ENCODE data around the gene ADGRF5.

Gene ADGRF5

DNA sequence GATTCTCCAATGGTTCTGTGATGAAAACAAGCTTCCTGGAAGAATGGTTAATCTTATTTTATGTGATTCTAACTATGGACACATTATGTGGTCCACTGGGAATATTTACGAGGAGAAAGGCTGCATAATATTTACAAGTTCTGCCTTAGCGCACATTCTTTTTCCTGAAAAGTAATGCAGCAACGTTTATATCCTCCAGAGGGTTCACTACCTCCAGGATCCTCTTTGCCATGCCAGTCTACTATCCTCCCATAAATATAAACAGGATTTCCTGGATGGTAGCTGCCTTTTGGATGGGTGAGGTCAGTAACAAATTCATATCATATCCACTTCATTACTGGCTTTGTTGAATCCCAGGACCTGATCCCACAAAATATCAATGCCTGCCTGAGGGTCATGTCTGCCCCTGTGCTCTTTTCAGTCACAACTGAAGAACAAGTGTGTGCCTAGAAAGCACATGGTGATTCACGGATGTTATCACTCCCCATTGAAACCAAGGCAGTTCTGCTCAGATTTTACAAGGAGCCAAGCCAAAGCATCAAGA is 30.4 kb downstream of the ADGRF5 start:
- no peak overlapping the region for H3K4me3 ChIP-seq (replicated peaks; ENCODE audit: low read depth, low read length)
- TF ChIP-seq, protein P1, sequence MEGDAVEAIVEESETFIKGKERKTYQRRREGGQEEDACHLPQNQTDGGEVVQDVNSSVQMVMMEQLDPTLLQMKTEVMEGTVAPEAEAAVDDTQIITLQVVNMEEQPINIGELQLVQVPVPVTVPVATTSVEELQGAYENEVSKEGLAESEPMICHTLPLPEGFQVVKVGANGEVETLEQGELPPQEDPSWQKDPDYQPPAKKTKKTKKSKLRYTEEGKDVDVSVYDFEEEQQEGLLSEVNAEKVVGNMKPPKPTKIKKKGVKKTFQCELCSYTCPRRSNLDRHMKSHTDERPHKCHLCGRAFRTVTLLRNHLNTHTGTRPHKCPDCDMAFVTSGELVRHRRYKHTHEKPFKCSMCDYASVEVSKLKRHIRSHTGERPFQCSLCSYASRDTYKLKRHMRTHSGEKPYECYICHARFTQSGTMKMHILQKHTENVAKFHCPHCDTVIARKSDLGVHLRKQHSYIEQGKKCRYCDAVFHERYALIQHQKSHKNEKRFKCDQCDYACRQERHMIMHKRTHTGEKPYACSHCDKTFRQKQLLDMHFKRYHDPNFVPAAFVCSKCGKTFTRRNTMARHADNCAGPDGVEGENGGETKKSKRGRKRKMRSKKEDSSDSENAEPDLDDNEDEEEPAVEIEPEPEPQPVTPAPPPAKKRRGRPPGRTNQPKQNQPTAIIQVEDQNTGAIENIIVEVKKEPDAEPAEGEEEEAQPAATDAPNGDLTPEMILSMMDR (IDR thresholded peaks at IDR 0.05; ENCODE audit: low read depth, low read length, missing control alignments): no peak
- DNase-seq (ENCODE audit: extremely low read depth, low read depth): no peak

- DNase-seq (ENCODE audit: extremely low read depth, low read depth): no peak
- TF ChIP-seq, protein P1 (IDR thresholded peaks at IDR 0.05; ENCODE audit: low read depth, low read length, missing control alignments): no peak
- H3K4me3 ChIP-seq (replicated peaks; ENCODE audit: low read depth, low read length): no peak overlapping the region
Measured at GRCh38 chr6:46888578-46888977, 33.2 kb downstream of the ADGRF5 start.

DNA sequence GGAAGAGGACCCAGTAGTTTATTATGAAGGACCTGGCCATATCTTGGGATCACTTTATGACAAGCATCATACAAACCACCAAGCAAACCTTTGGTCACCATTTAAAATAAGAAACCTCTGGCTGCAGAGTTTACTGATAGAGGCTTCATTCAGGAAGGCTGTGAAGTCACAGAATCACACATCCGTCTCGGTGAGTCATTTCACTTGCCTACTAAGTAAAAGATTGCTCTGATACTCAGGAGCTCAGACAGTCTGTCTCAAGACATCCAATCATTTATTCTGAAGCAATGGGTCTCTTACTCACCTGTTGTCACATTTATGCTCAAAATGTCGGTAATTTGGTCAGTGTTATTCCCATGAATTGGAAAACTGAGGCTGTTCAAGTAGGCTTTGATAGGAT is 33.7 kb downstream of the ADGRF5 start:
- H3K4me3 ChIP-seq (replicated peaks; ENCODE audit: low read depth, low read length): no peak overlapping the region
- TF ChIP-seq, protein P1 (IDR thresholded peaks at IDR 0.05; ENCODE audit: low read depth, low read length, missing control alignments): no peak
- no peak for DNase-seq (ENCODE audit: extremely low read depth, low read depth)

DNA sequence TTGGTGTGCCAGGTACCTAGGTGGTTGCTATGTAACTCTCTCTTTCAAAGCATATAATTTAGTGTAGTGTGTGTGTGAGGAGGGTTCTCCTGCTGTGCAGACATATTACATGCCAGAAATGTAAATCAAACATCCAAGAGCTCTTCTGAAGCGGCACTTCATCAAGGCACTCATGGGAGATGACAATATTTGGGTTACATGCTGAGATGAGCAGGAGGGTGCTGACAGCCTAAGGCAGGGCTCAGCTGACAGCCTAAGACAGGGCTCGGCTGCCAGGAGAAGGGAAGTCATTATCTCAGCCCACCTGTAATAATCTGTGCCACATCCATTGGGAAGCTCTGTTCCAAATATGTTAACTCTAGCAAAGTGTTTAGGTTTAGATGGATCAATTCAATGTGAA is 39.1 kb downstream of the ADGRF5 start:
- no peak for DNase-seq (ENCODE audit: extremely low read depth, low read depth)
- TF ChIP-seq, protein P1 (IDR thresholded peaks at IDR 0.05; ENCODE audit: low read depth, low read length, missing control alignments): no peak
- H3K4me3 ChIP-seq (replicated peaks; ENCODE audit: low read depth, low read length): no peak overlapping the region

- TF ChIP-seq, protein P1 (IDR thresholded peaks at IDR 0.05; ENCODE audit: low read depth, low read length, missing control alignments): no peak
- no peak overlapping the region for H3K4me3 ChIP-seq (replicated peaks; ENCODE audit: low read depth, low read length)
- DNase-seq (ENCODE audit: extremely low read depth, low read depth): no peak
Measured at GRCh38 chr6:46879003-46879402, 42.7 kb downstream of the ADGRF5 start.

GRCh38 chr6:46876126-46876525 is 45.6 kb downstream of the ADGRF5 start:
- no peak overlapping the region for H3K4me3 ChIP-seq (replicated peaks; ENCODE audit: low read depth, low read length)
- TF ChIP-seq, protein P1 (IDR thresholded peaks at IDR 0.05; ENCODE audit: low read depth, low read length, missing control alignments): no peak
- DNase-seq (ENCODE audit: extremely low read depth, low read depth): peak; percentile 57

DNA sequence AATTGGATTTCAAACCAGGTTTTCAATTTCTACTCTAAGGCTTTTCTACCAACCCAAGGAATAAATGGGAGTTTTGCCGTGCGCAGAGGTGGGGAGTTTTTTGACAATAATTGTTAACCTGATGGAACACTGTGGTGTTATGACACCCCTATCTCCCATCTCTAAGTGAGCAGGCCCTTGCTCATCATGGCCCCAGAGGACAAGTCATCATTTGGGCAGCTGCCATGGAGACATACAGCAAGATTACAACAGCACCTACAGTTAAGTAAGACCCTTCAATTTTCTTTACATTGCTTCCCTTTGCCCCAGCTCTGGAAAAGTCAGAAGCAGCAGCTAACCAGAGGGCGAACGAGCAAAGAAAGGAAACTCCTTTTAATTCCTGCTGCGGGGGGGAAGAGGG is 54.3 kb downstream of the ADGRF5 start:
- TF ChIP-seq, protein P1 (IDR thresholded peaks at IDR 0.05; ENCODE audit: low read depth, low read length, missing control alignments): no peak
- DNase-seq (ENCODE audit: extremely low read depth, low read depth): no peak
- no peak overlapping the region for H3K4me3 ChIP-seq (replicated peaks; ENCODE audit: low read depth, low read length)
